Measurements from ENCODE around the gene PRDM16.

GRCh38 chr1:3440711-3441409, 371.9 kb downstream of the PRDM16 start:
- TF ChIP-seq CTCF (conservative IDR thresholded peaks at IDR 0.05; ENCODE audit: low read depth, low read length), result no peak
- TF ChIP-seq EZH2 (IDR thresholded peaks at IDR 0.05; ENCODE audit: low read length, unreplicated experiment), result no peak
- no peak for TF ChIP-seq EZH2phosphoT487 (IDR thresholded peaks at IDR 0.05; ENCODE audit: borderline replicate concordance, low read length)
